Islet precursor cell (in vitro differentiated cells): Measurements from ENCODE around the gene ZFYVE27.
"Not testable (repeated sequence)": the region's sequence is repeated elsewhere in the genome, so short reads cannot be mapped to it uniquely, and the experiment has no call there.

ENCODE experiments used
- DNase-seq: peaks from one replicate; pipeline ENCODE4 v3.0.0-alpha.2; 2018

Gene ZFYVE27, protein sequence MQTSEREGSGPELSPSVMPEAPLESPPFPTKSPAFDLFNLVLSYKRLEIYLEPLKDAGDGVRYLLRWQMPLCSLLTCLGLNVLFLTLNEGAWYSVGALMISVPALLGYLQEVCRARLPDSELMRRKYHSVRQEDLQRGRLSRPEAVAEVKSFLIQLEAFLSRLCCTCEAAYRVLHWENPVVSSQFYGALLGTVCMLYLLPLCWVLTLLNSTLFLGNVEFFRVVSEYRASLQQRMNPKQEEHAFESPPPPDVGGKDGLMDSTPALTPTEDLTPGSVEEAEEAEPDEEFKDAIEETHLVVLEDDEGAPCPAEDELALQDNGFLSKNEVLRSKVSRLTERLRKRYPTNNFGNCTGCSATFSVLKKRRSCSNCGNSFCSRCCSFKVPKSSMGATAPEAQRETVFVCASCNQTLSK

DNA sequence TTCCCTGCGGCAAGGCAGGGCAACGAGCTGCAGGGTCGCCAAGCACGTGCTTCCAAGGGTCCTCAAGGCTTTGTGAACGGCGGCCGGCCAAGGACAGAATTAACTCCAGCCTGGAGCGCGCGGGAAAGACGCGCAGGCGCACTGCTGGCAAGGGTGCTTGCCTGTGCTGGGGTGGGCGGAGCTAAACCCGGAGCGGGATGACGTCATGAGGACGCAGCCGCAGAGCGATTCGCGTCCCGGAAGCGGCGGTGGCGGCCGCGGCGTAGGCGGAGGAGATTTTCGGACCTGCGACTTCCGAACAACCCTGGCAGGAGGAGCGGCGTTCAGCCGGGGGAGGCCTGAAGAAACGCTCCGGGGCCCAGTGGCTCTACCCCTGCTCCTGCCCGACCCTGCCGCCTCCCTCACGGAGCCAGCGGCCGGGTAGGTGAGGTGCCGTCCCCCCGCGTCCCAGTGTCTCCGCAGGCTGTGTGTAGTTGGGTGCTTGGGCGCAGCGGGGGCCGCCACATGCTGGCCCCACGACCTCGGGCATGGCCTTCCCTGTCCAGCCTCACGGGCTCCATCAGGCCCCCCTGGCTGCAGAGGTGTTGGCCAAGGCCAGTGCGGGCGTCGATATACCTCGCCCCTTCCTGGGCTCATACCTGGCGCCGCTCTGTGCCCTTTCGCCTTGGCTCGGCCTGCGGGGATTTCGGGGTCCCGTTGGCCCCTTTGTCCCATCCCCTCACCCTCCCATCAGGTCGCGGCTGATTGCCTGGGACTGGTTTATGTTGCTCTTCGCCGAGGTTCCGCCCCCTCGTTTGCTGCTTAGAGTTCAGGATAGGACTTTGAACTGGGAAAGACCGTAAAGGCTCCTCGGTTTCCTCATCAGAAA lies at the start of gene ZFYVE27:
Gene ZFYVE27 (plus strand): TSS at position 227 of the 868 bp plus-strand sequence. CDS start 1,350 bp downstream, outside the sequence.
- peak; percentile 97 for DNase-seq

GRCh38 chr10:97687785-97688781 lies 48.8 kb upstream of the ZFYVE27 start:
- DNase-seq = no peak

DNA sequence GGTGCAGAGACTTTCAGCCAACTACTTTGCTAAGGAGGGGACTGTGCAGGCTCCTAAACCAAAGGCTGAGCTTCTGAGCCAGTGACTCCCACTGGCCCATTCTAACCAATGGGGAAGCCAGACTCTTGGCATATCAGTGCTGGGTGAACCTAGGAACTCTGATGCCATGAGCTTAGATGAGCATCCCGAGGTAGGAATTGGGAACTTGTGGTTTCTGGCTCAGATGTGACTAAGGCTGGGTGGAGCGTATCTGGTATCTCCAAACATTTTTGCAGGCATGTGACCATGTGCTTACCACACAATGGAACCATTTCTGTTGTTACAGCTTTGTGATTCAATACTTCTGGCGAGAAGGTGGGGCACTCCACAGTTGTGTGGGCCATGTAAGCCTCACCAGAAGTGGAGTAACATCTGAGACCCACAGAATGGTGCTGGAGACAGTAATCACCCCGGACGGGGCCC lies 47.3 kb upstream of the ZFYVE27 start:
- peak; percentile 68 for DNase-seq

DNA sequence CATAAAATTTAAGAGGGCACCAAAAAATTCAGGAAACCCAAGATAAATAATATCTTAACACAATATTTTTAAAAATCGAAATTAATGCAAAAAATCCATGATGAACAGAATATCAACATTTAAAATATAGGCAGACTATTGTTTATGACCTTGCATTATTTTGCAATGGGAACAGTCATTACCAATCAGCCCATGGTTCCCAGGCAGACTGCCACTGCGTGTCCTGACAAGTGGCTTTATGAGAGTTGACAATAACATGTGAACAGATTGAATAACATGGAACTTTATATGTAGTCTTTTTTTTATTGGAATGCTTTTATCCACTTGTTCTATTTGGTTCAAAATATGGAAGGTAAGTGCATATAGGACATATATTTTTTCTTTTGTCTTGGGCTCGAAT lies 46.8 kb upstream of the ZFYVE27 start:
- no peak for DNase-seq

DNA sequence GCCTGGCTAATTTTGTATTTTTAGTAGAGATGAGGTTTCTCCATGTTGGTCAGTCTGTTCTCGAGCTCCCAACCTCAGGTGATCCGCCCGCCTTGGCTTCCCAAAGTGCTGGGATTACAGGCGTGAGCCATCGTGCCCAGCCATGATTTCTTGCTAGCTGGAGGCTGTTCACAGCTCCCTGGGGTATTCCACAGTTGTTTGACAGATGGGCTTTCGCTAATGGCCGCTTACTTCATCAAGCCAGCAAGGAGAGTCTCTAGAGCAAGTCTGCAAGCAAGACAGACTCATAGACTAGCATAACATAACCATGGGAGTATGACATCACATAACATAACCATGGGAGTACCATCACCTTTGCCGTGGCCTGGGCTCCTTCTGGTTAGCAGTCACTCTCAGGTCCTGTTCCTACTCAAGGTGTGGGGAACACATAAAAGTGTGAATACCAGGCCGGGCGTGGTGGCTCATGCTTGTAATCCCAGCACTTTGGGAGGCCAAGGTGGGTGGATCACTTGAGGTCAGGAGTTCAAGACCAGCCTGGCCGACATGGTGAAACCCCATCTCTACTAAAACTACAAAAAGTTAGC lies 38.8 kb upstream of the ZFYVE27 start:
- DNase-seq = not testable (repeated sequence)

DNA sequence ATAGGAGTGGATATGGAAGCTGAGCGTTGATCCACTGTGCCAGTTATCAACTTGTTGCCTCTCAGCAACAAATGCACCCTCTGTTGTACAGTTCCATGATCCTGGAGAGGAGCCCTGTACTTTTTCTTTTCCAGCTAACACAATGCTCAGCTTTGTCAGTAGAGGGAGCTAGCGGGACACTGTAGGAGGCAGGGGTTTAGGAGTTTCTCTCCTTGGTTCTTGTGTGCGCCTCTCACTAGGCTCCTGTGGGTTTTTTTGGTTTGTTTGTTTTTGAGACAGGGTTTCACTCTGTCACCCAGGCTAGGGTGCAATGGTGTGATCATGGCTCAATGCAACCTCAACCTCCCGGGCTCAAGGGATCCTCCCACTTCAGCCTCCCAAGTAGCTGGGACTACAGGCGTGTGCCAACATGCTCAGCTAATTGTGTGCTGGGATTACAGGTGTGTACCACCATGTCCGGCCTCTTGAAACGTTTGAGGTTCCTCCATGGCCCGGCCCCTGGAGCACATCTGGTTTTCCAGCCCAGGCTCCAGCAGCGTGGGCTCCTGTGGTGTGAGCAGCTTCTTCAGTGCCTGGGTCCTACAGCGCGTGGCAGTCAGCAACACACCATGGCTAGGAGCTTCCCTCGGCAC lies 35.4 kb upstream of the ZFYVE27 start:
- DNase-seq = peak; percentile 81

GRCh38 chr10:97703398-97704067 lies 33.4 kb upstream of the ZFYVE27 start:
- no peak for DNase-seq

DNA sequence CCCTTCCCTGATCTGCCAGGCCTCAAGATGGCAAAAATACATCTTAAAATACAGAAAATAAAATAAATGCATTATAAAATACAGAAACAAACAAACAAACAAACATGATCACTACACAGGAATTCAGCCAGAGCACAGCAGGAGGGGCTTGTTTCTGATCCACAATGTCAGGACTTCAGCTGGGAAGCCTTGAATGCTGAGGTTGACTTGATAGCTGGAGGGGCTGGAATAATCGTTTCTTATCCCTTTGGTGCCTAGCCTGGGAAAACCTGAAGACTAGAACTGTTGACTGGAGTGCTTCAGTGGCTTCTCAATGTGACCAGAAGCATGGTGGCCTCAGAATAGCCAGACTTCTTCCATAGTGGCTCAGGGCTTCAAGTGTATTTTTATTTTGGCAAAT lies 32.6 kb upstream of the ZFYVE27 start:
- no peak for DNase-seq

DNA sequence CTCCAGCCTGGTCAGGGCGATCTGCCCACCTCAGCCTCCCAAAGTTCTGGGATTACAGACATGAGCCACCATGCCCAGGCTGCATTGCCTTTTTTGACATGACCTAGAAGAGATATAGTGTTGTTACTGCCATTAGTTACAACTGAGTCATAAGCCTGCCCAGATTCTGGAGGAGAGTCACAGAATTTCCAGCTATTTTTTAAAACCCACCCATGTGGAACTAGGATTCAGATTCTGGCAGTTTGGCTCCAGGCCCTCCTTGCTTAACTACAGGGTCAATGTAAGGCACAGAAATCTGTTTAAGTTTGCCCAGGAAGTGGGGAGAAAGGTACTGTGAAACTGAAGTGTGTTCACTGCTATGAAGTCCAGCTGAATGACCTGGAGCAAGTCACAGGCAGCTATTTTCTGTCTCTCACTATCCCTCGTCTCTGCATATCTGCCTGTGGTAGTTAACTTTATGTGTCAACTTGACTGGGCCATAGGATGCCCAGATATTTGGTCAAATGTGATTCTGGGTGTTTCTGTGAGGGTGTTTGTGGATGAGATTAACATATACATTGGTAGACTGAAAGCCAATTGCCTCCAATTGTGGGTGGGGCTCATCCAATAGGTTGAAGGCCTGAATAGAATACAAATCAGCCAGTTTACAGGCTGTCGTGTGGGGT lies 31.8 kb upstream of the ZFYVE27 start:
- no peak for DNase-seq

GRCh38 chr10:97707134-97707861 lies 29.6 kb upstream of the ZFYVE27 start:
- DNase-seq = no peak

GRCh38 chr10:97708167-97708566 lies 28.8 kb upstream of the ZFYVE27 start:
- no peak for DNase-seq

GRCh38 chr10:97708976-97709946 lies 27.7 kb upstream of the ZFYVE27 start:
- DNase-seq = peak; percentile 71

DNA sequence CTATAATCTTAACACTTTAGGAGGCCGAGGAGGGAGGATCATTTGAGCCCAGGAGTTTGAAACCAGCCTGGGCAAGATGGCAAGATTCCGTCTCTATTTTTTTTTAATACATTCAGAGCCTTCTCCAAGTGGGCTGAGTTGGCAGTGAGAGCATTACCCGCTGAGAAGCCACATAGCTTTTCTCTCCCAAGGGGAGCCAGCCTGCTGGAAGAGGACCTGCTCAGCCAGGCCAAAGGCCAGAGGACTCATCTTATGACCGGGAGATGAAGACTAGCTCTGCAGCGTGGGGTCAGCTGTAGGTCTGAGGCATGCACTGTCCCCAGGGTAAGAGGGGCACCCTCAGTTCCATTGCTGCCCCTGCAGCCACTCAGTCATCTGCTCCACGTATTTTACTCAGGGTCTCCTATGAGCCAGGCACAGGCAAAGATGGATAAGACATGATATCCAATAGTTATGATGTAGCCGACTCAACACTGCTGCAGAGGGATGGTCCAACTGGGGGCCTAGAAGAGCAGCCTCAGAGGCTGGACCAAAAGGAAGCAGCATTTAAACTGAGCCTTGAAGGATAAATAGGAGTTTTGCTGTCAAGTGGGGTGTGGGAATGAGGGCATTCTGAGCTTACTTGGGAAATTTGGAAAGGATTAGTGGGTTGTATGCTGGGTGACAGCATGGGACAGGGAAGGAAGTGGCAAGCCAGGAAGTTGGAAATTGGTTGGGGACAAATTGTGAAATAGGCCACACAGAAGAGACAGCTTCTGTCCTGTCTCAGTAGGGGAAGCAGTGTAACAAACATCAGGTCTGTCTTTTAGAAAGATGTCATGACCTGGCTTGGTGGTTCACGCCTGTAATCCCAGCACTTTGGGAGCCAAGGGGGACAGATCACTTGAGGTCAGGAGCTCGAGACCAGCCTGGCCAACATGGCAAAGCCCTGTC lies 25.0 kb upstream of the ZFYVE27 start:
- no peak for DNase-seq

- peak; percentile 90 for DNase-seq
Observed at GRCh38 chr10:97713339-97713825, 23.5 kb upstream of the ZFYVE27 start, which contains the start of gene MARVELD1. Gene MARVELD1, plus strand, starts transcription at chr10:97713730. Its CDS starts 147 bp downstream, at chr10:97713877.

- peak; percentile 89 for DNase-seq
Observed at GRCh38 chr10:97713826-97714400, 23.0 kb upstream of the ZFYVE27 start.
